ENCODE data around the gene LRRC4C. TPM values are rescaled to one million over a fixed set of nuclear protein-coding genes. Genes with fewer than 3 reads are reported as not detected.

The LRRC4C gene
- total RNA-seq, 1 experiment from 2014 or later, result 0.72 TPM

GRCh38 chr11:40425168-40425567 is 1034.3 kb downstream of the LRRC4C start (continued):
- no peak for TF ChIP-seq ZNF416 (CRISPR knock-in tag; IDR thresholded peaks at IDR 0.05)
- TF ChIP-seq ZNF396 (CRISPR knock-in tag; IDR thresholded peaks at IDR 0.05; ENCODE audit: borderline replicate concordance), result no peak
- TF ChIP-seq E2F4 (CRISPR knock-in tag; IDR thresholded peaks at IDR 0.05; ENCODE audit: borderline replicate concordance, low read depth), result no peak
- no peak for TF ChIP-seq JAZF1 (CRISPR knock-in tag; IDR thresholded peaks at IDR 0.05)
- no peak for TF ChIP-seq NFATC4 (CRISPR knock-in tag; IDR thresholded peaks at IDR 0.05)
- no peak for TF ChIP-seq EMX1 (CRISPR knock-in tag; IDR thresholded peaks at IDR 0.05)
- TF ChIP-seq ESRRA (CRISPR knock-in tag; IDR thresholded peaks at IDR 0.05; ENCODE audit: borderline replicate concordance), result no peak
- no peak for TF ChIP-seq CBFB (CRISPR knock-in tag; IDR thresholded peaks at IDR 0.05; ENCODE audit: low read depth)
- TF ChIP-seq ZBTB43 (CRISPR knock-in tag; IDR thresholded peaks at IDR 0.05), result no peak
- TF ChIP-seq GRHL2 (CRISPR knock-in tag; IDR thresholded peaks at IDR 0.05; ENCODE audit: insufficient replicate concordance, severe bottlenecking), result no peak
- no peak for TF ChIP-seq FOXJ3 (CRISPR knock-in tag; IDR thresholded peaks at IDR 0.05; ENCODE audit: borderline replicate concordance)
- no peak for TF ChIP-seq SP1 (CRISPR knock-in tag; conservative IDR thresholded peaks at IDR 0.05)

GRCh38 chr11:40421208-40421981 is 1038.1 kb downstream of the LRRC4C start:
- Mint-ChIP-seq H3K9me3 (peaks cover 5% of the 10 kb centered on the region), H3K27ac (no peak overlapping the region), H3K36me3 (no peaks in the 10 kb centered on the region), H3K27me3 (ENCODE audit: low read depth) (no peaks in the 10 kb centered on the region), H3K4me1 (no peaks in the 10 kb centered on the region), H3K4me3 (no peak overlapping the region)
- no peak for TF ChIP-seq AR (CRISPR knock-in tag; IDR thresholded peaks at IDR 0.05)
- TF ChIP-seq JAZF1 (CRISPR knock-in tag; IDR thresholded peaks at IDR 0.05), result no peak
- no peak for TF ChIP-seq TEAD4 (CRISPR knock-in tag; IDR thresholded peaks at IDR 0.05)
- no peak for TF ChIP-seq E2F5 (CRISPR knock-in tag; IDR thresholded peaks at IDR 0.05)
- no peak for TF ChIP-seq MYBL2 (CRISPR knock-in tag; IDR thresholded peaks at IDR 0.05)
- TF ChIP-seq E2F4 (CRISPR knock-in tag; IDR thresholded peaks at IDR 0.05; ENCODE audit: borderline replicate concordance, low read depth), result no peak
- no peak for TF ChIP-seq FOXP1 (CRISPR knock-in tag; IDR thresholded peaks at IDR 0.05; ENCODE audit: borderline replicate concordance)
- TF ChIP-seq ATF6 (CRISPR knock-in tag; IDR thresholded peaks at IDR 0.05), result no peak
- TF ChIP-seq RELA (CRISPR knock-in tag; IDR thresholded peaks at IDR 0.05; ENCODE audit: borderline replicate concordance), result no peak
- no peak for TF ChIP-seq ZNF121 (CRISPR knock-in tag; IDR thresholded peaks at IDR 0.05)
- no peak for TF ChIP-seq ZNF232 (CRISPR knock-in tag; IDR thresholded peaks at IDR 0.05)
- TF ChIP-seq ATF3 (CRISPR knock-in tag; conservative IDR thresholded peaks at IDR 0.05), result no peak
- no peak for TF ChIP-seq NR2C2 (CRISPR knock-in tag; IDR thresholded peaks at IDR 0.05)
- no peak for TF ChIP-seq NFYB (CRISPR knock-in tag; conservative IDR thresholded peaks at IDR 0.05; ENCODE audit: low read depth)
- DNase-seq (ENCODE audit: low spot score), result no peak
- CTCF ChIA-PET, result no interaction called here
- POLR2A ChIA-PET, result no interaction called here
- no peak for ATAC-seq
